ENCODE data around the gene CALD1.

Gene CALD1

GRCh38 chr7:134932707-134933370, 153.4 kb downstream of the CALD1 start:
- DNase-seq = no peak

GRCh38 chr7:134933460-134934068, 154.1 kb downstream of the CALD1 start:
- no peak for DNase-seq

GRCh38 chr7:134935701-134936100, 156.3 kb downstream of the CALD1 start:
- DNase-seq = no peak

GRCh38 chr7:134936893-134937510, 157.6 kb downstream of the CALD1 start:
- no peak for DNase-seq

- no peak for DNase-seq
These were observed 158.7 kb downstream of the CALD1 start for GRCh38 chr7:134938141-134938540.

GRCh38 chr7:134939136-134939535, 159.7 kb downstream of the CALD1 start:
- no peak for DNase-seq

- no peak for DNase-seq
These were observed 161.3 kb downstream of the CALD1 start for GRCh38 chr7:134940729-134941128.

- DNase-seq = no peak
These were observed 161.9 kb downstream of the CALD1 start for GRCh38 chr7:134941185-134941900.

- no peak for DNase-seq
These were observed 162.5 kb downstream of the CALD1 start for GRCh38 chr7:134941952-134942351.

- DNase-seq = no peak
These were observed 163.4 kb downstream of the CALD1 start for GRCh38 chr7:134942690-134943466.

GRCh38 chr7:134943785-134944400, 164.5 kb downstream of the CALD1 start:
- DNase-seq = no peak

- no peak for DNase-seq
These were observed 166.3 kb downstream of the CALD1 start for GRCh38 chr7:134945691-134946090.

GRCh38 chr7:134946260-134946659, 166.8 kb downstream of the CALD1 start:
- no peak for DNase-seq

- no peak for DNase-seq
These were observed 167.9 kb downstream of the CALD1 start for GRCh38 chr7:134947329-134947728.

- DNase-seq = no peak
These were observed 168.4 kb downstream of the CALD1 start for GRCh38 chr7:134947831-134948230.

- no peak for DNase-seq
These were observed 168.8 kb downstream of the CALD1 start for GRCh38 chr7:134948246-134948645.

GRCh38 chr7:134948736-134949135, 169.3 kb downstream of the CALD1 start:
- DNase-seq = no peak

GRCh38 chr7:134949171-134949570, 169.7 kb downstream of the CALD1 start:
- no peak for DNase-seq

GRCh38 chr7:134954197-134955082, 175.0 kb downstream of the CALD1 start:
- no peak for DNase-seq

- DNase-seq = no peak
These were observed 177.6 kb downstream of the CALD1 start for GRCh38 chr7:134957005-134957404.

- DNase-seq = no peak
These were observed 180.4 kb downstream of the CALD1 start for GRCh38 chr7:134959810-134960209.
